HG02870 (cell line): ENCODE measurements around the gene MED13.
"Not testable (repeated sequence)": the region's sequence is repeated elsewhere in the genome, so short reads cannot be mapped to it uniquely, and the experiment has no call there.

Experiments used
- ATAC-seq: cut with Tn5 transposase; IDR thresholded peaks from one replicate; pipeline ENCODE4 v1.9.1; 2021; ENCODE audit warnings: mild to moderate bottlenecking, moderate library complexity; ENCODE audit not compliant: unreplicated experiment

MED13 gene

GRCh38 chr17:62090868-62091267, 25.8 kb upstream of the MED13 start:
- no peak for ATAC-seq

- ATAC-seq: no peak
Measured at GRCh38 chr17:62090021-62090824, 25.1 kb upstream of the MED13 start.

- no peak for ATAC-seq
Measured at GRCh38 chr17:62089334-62089733, 24.3 kb upstream of the MED13 start.

- ATAC-seq: no peak
Measured at GRCh38 chr17:62086737-62087136, 21.7 kb upstream of the MED13 start.

- peak; percentile 70 for ATAC-seq
Measured at GRCh38 chr17:62085511-62086408, 20.7 kb upstream of the MED13 start.

GRCh38 chr17:62084585-62084984, 19.5 kb upstream of the MED13 start:
- no peak for ATAC-seq

GRCh38 chr17:62083651-62084050, 18.6 kb upstream of the MED13 start:
- no peak for ATAC-seq

- no peak for ATAC-seq
Measured at GRCh38 chr17:62080647-62081046, 15.6 kb upstream of the MED13 start.

- no peak for ATAC-seq
Measured at GRCh38 chr17:62078009-62078408, 12.9 kb upstream of the MED13 start.

- no peak for ATAC-seq
Measured at GRCh38 chr17:62076864-62077788, 12.0 kb upstream of the MED13 start.

GRCh38 chr17:62075308-62075815, 10.3 kb upstream of the MED13 start:
- ATAC-seq: no peak

GRCh38 chr17:62073993-62074392, 8.9 kb upstream of the MED13 start:
- ATAC-seq: no peak

- ATAC-seq: not testable (repeated sequence)
Measured at GRCh38 chr17:62072855-62073254, 7.8 kb upstream of the MED13 start.

GRCh38 chr17:62070900-62071299, 5.8 kb upstream of the MED13 start:
- ATAC-seq: no peak

GRCh38 chr17:62067165-62068145, 2.4 kb upstream of the MED13 start:
- ATAC-seq: no peak

- peak; percentile 91 for ATAC-seq
Measured at GRCh38 chr17:62065611-62066468, 762 bp upstream of the MED13 start.

- no peak for ATAC-seq
Measured at GRCh38 chr17:62064029-62064790, 868 bp downstream of the MED13 start.

GRCh38 chr17:62062944-62063343, 2.1 kb downstream of the MED13 start:
- no peak for ATAC-seq
